Measurements from ENCODE around the gene PTDSS2.

- TF ChIP-seq, protein P1, sequence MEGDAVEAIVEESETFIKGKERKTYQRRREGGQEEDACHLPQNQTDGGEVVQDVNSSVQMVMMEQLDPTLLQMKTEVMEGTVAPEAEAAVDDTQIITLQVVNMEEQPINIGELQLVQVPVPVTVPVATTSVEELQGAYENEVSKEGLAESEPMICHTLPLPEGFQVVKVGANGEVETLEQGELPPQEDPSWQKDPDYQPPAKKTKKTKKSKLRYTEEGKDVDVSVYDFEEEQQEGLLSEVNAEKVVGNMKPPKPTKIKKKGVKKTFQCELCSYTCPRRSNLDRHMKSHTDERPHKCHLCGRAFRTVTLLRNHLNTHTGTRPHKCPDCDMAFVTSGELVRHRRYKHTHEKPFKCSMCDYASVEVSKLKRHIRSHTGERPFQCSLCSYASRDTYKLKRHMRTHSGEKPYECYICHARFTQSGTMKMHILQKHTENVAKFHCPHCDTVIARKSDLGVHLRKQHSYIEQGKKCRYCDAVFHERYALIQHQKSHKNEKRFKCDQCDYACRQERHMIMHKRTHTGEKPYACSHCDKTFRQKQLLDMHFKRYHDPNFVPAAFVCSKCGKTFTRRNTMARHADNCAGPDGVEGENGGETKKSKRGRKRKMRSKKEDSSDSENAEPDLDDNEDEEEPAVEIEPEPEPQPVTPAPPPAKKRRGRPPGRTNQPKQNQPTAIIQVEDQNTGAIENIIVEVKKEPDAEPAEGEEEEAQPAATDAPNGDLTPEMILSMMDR (IDR thresholded peaks at IDR 0.05): no peak
- TF ChIP-seq CBFB (CRISPR knock-in tag; IDR thresholded peaks at IDR 0.05; ENCODE audit: low read depth) (no peak), HMGA2 (CRISPR knock-in tag; IDR thresholded peaks at IDR 0.05) (no peak), ZNF263 (CRISPR knock-in tag; IDR thresholded peaks at IDR 0.05; ENCODE audit: low read depth) (no peak)
These were observed 11.8 kb upstream of the PTDSS2 start for GRCh38 chr11:438101-438844.
